Peyer's patch (tissue), 4 donors: ENCODE measurements around the gene CPS1.

ENCODE experiments used
- CTCF ChIP-seq, 6 experiments: fragments of 450-650 bp in 4 of 6; fragments of 200-600 bp in 2 of 6; sonication (generic) in 1 of 6; IDR thresholded peaks; one replicate each; pipeline ENCODE4 v1.5.1; 2017 to 2019; ENCODE audit warnings: antibody characterized with exemption in 6 of 6, mild to moderate bottlenecking in 3 of 6, moderate library complexity in 1 of 6
- POLR2A ChIP-seq, 2 donors: fragments of 450-650 bp; IDR thresholded peaks; one replicate each; pipeline ENCODE4 v1.5.1; 2017; ENCODE audit warnings: antibody characterized with exemption in 2 of 2, mild to moderate bottlenecking in 2 of 2, moderate library complexity in 2 of 2

GRCh38 chr2:210722092-210722491 is 165.7 kb downstream of the CPS1 start:
- TF ChIP-seq POLR2A (IDR thresholded peaks at IDR 0.05) (no peak), CTCF (IDR thresholded peaks at IDR 0.05) (no peak)
